Fibroblast of upper back skin (primary cell): ENCODE measurements around the gene FBXO36.
A peak's percentile ranks its signal among the peaks of the same experiment; 100 is the strongest.
"Not testable (repeated sequence)": the region's sequence is repeated elsewhere in the genome, so short reads cannot be mapped to it uniquely, and the experiment has no call there.

Experiments
- DNase-seq: peaks from one replicate; pipeline ENCODE4 v3.0.0-alpha.2; 2013

FBXO36 gene

GRCh38 chr2:229922449-229923386 is at the start of gene FBXO36:
TSS of gene FBXO36 (plus strand) at chr2:229922503. CDS start at chr2:229922514, 11 bp downstream.
- peak; percentile 47 for DNase-seq

- DNase-seq = no peak
Observed at GRCh38 chr2:229873123-229873581, 49.2 kb upstream of the FBXO36 start.

- no peak for DNase-seq
Observed at GRCh38 chr2:229874647-229875046, 47.7 kb upstream of the FBXO36 start.

- DNase-seq = no peak
Observed at GRCh38 chr2:229875549-229875948, 46.8 kb upstream of the FBXO36 start.

- DNase-seq = no peak
Observed at GRCh38 chr2:229879191-229879950, 42.9 kb upstream of the FBXO36 start.

- no peak for DNase-seq
Observed at GRCh38 chr2:229880892-229881586, 41.3 kb upstream of the FBXO36 start.

GRCh38 chr2:229882583-229882982 is 39.7 kb upstream of the FBXO36 start:
- no peak for DNase-seq

GRCh38 chr2:229884775-229885699 is 37.3 kb upstream of the FBXO36 start:
- DNase-seq = no peak

- DNase-seq = no peak
Observed at GRCh38 chr2:229887441-229887840, 34.9 kb upstream of the FBXO36 start.

GRCh38 chr2:229888031-229888430 is 34.3 kb upstream of the FBXO36 start:
- DNase-seq = no peak

GRCh38 chr2:229889023-229889422 is 33.3 kb upstream of the FBXO36 start:
- no peak for DNase-seq

GRCh38 chr2:229896857-229897256 is 25.4 kb upstream of the FBXO36 start:
- DNase-seq = no peak

- DNase-seq = no peak
Observed at GRCh38 chr2:229899604-229900003, 22.7 kb upstream of the FBXO36 start.

- DNase-seq = no peak
Observed at GRCh38 chr2:229900012-229900411, 22.3 kb upstream of the FBXO36 start.

GRCh38 chr2:229900514-229900913 is 21.8 kb upstream of the FBXO36 start:
- DNase-seq = not testable (repeated sequence)

- peak; percentile 87 for DNase-seq
Observed at GRCh38 chr2:229901819-229902218, 20.5 kb upstream of the FBXO36 start.

- no peak for DNase-seq
Observed at GRCh38 chr2:229903037-229903436, 19.3 kb upstream of the FBXO36 start.

- no peak for DNase-seq
Observed at GRCh38 chr2:229905601-229906000, 16.7 kb upstream of the FBXO36 start.

GRCh38 chr2:229909090-229909489 is 13.2 kb upstream of the FBXO36 start:
- DNase-seq = peak; percentile 5

- DNase-seq = no peak
Observed at GRCh38 chr2:229910147-229910831, 12.0 kb upstream of the FBXO36 start.

GRCh38 chr2:229910832-229911412 is 11.4 kb upstream of the FBXO36 start:
- peak; percentile 8 for DNase-seq
